ENCODE data around the gene KCNK17. TPM values are rescaled to one million over a fixed set of nuclear protein-coding genes. Genes with fewer than 3 reads are reported as not detected.
A peak's percentile ranks its signal among the peaks of the same experiment; 100 is the strongest.

The KCNK17 gene
- polyA plus RNA-seq, 3 donors from 2014 or later = 0.53 to 1.1 TPM; not detected in 1

DNA sequence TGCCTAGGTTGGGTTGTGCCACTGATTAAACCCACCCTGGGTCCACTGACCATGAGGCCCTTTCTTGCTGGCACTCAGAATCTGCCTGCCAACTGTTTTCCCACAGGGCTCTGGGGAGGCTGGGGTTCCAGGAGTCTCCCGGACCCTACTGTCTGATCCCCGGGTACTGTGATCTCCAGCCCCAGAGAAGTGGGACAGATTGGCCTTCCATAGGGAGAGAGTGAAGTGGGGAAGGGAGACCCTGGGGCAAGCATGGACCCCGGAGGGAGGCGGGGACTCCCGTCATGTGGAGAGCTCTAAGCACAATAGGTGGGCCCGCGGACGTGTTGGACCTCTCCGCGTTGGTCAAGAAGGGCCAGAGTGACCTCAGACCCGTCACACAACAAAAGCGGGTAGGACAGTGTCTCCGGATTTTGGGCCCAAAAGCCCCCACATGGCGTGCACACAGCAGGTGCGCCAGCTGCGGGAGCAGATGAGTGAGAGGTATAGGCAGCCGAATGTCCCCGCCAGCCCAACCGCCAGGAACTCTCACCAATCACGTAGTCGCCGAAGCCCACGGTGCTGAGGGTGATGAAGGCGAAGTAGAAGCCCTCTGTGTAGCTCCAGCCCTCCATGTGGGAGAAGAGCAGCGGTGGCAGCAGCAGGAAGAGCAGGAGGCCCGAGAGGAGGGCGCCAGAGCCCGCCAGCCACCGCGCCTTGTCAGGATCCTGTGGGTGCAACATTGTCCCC is 10.6 kb downstream of the KCNK17 start:
- Mint-ChIP-seq H3K4me3 (no peak overlapping the region), H3K27me3 (ENCODE audit: low read depth in 3 of 3) (peaks cover 0 to 6% (median 2%) of the 10 kb centered on the region in 3 donors), H3K36me3 (no peaks in the 10 kb centered on the region), H3K9me3 (no peaks in the 10 kb centered on the region), H3K4me1 (peaks cover 8 to 9% of the 10 kb centered on the region in 2 donors), H3K27ac (peak overlapping the region in 1 of 6 donors; percentile 11)
- no peak for DNase-seq

DNA sequence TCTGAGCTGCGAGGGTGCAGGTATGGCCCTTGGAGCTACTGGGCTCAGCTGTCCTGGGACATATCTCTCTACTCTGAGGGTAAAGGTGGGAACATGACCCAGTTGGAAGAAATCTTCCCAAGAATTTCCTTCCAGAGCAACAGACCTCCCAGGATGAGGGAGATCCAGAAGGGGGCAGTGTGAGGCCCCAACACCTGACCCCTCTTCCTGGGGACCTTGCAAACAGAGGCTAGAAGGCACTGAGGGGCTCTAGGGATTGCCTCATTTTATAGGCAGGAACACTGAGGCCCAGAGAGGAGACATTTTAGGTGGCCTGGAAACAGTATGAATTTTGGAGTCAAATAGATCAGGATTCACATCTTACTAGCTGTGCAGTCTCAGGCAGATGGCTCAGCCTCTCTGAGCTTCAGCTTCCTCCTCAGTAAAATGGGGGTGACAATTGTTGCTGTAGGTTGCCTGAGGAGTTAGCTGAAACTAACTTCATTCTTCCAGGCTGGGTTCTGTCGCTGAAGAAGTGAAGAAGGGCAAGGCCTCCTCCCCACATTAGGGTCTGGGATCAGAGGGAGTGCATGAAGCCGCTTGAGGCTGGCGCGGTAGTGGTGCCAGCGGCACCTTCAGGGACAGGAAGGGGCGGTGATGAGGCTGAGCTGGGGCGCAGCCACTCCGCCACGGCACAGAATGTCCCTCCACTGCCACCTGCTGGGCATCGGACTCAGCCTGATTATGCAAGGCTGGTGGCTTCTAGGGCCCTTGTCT is 11.4 kb downstream of the KCNK17 start:
- Mint-ChIP-seq H3K36me3 (no peaks in the 10 kb centered on the region), H3K4me1 (peaks cover 8 to 9% of the 10 kb centered on the region in 2 donors), H3K27me3 (ENCODE audit: low read depth in 3 of 3) (peaks cover 0 to 6% (median 2%) of the 10 kb centered on the region in 3 donors), H3K9me3 (no peaks in the 10 kb centered on the region), H3K4me3 (peak overlapping the region; percentile 74 to 80 (median 78)), H3K27ac (peak overlapping the region in 4 of 6 donors; percentile 5 to 54 (median 26))
- peak; percentile 72 to 80 (median 75) for DNase-seq

GRCh38 chr6:39302011-39302410 is 12.2 kb downstream of the KCNK17 start:
- Mint-ChIP-seq H3K9me3 (no peaks in the 10 kb centered on the region), H3K4me1 (peaks cover 8 to 9% of the 10 kb centered on the region in 2 donors), H3K36me3 (no peaks in the 10 kb centered on the region), H3K27me3 (ENCODE audit: low read depth in 3 of 3) (peaks cover 0 to 6% (median 2%) of the 10 kb centered on the region in 3 donors), H3K27ac (no peak overlapping the region), H3K4me3 (peak overlapping the region in 1 of 5 donors; percentile 15)
- DNase-seq = no peak

GRCh38 chr6:39301606-39302005 is 12.6 kb downstream of the KCNK17 start:
- Mint-ChIP-seq H3K36me3 (no peaks in the 10 kb centered on the region), H3K4me1 (peaks cover 8 to 9% of the 10 kb centered on the region in 2 donors), H3K27me3 (ENCODE audit: low read depth in 3 of 3) (peaks cover 0 to 6% (median 2%) of the 10 kb centered on the region in 3 donors), H3K9me3 (no peaks in the 10 kb centered on the region), H3K27ac (no peak overlapping the region), H3K4me3 (no peak overlapping the region)
- no peak for DNase-seq

GRCh38 chr6:39300739-39301138 is 13.5 kb downstream of the KCNK17 start:
- Mint-ChIP-seq H3K27ac (no peak overlapping the region), H3K4me3 (no peak overlapping the region)

GRCh38 chr6:39298061-39298460 is 16.2 kb downstream of the KCNK17 start:
- no peaks in the 10 kb centered on the region for H3K9me3 Mint-ChIP-seq
- no peak overlapping the region for H3K4me3 Mint-ChIP-seq
- H3K27ac Mint-ChIP-seq = no peak overlapping the region
- H3K4me1 Mint-ChIP-seq = peaks cover 7% of the 10 kb centered on the region in 2 donors
- H3K36me3 Mint-ChIP-seq = no peaks in the 10 kb centered on the region
- no peak for DNase-seq
- peaks cover 0 to 7% (median 3%) of the 10 kb centered on the region in 3 donors for H3K27me3 Mint-ChIP-seq (ENCODE audit: low read depth in 3 of 3)

More at GRCh38 chr6:39300739-39301138, 13.5 kb downstream of the KCNK17 start:
- no peak for DNase-seq
- Mint-ChIP-seq H3K9me3 (no peaks in the 10 kb centered on the region), H3K27me3 (ENCODE audit: low read depth in 3 of 3) (peaks cover 0 to 6% (median 2%) of the 10 kb centered on the region in 3 donors), H3K4me1 (peaks cover 8 to 9% of the 10 kb centered on the region in 2 donors), H3K36me3 (no peaks in the 10 kb centered on the region)

DNA sequence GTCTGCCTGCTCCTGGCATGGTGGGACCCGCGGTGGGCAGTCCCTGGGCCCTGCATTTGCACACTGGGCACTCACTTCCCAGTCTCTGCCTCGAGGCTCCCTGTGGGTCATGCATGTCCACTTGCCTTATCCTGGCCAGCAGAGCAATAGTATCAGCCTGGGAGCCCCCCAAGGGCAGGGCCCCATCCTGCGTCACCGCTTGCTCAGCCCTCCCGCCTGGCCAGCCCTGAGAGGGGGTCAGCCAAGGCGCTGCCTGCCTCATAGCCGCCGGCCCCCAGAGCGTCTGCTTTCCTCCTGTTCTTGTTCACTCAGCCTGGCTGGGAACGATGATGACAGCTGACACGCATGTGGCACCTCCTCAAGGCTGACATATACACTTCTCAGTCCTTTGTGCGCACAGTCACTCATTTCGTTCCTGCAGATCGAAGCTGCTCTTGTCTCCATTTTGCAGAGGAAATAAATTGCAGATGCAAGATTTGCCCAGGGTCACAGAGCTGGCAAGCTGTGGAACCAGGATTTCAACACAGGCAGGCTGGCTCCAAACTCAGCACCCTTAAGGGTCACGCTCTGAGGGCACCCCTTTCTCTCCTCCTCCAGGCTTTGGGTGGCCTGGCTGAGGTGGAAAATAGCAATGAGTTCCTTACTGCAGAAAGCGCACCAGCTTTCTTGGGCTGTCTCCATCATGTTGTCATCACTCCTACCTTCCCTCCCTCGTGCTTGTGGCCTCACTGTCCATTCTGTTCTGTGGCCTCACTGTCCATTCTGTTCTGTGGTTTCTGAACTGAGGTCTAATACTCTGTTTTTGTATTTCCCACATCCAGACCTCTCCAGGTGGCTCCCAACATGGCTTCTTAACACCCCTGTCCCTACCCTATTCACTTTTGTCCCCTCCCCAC is 17.2 kb downstream of the KCNK17 start:
- H3K27ac Mint-ChIP-seq = no peak overlapping the region
- H3K9me3 Mint-ChIP-seq = no peaks in the 10 kb centered on the region
- no peaks in the 10 kb centered on the region for H3K4me1 Mint-ChIP-seq
- H3K36me3 Mint-ChIP-seq = no peaks in the 10 kb centered on the region
- DNase-seq = no peak
- H3K4me3 Mint-ChIP-seq = no peak overlapping the region
- H3K27me3 Mint-ChIP-seq (ENCODE audit: low read depth in 3 of 3) = peaks cover 0 to 7% (median 3%) of the 10 kb centered on the region in 3 donors

DNA sequence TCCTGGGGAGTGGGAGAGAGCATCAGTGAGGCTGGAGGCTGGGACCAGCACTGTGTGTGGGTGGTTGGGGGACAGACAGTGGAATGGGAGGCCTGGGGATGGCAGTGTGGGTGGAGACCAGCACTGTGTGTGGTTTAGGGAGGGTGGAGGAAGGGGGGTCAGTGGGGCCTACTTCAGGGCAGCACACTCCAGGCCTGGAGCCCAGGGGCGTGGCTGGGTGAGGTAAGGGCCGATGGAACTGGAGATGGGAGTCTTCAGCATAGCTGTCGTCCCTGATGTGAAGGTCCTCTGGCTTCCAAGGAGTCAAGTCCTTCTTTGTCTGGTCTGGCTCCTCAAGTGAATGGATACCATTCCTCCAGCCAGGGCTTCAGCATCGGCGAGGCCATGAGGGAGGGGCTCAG is 18.6 kb downstream of the KCNK17 start:
- Mint-ChIP-seq H3K27ac (no peak overlapping the region), H3K9me3 (no peaks in the 10 kb centered on the region), H3K36me3 (no peaks in the 10 kb centered on the region), H3K4me1 (no peaks in the 10 kb centered on the region), H3K27me3 (ENCODE audit: low read depth in 3 of 3) (peaks cover 0 to 7% (median 5%) of the 10 kb centered on the region in 3 donors), H3K4me3 (no peak overlapping the region)
- DNase-seq = no peak

DNA sequence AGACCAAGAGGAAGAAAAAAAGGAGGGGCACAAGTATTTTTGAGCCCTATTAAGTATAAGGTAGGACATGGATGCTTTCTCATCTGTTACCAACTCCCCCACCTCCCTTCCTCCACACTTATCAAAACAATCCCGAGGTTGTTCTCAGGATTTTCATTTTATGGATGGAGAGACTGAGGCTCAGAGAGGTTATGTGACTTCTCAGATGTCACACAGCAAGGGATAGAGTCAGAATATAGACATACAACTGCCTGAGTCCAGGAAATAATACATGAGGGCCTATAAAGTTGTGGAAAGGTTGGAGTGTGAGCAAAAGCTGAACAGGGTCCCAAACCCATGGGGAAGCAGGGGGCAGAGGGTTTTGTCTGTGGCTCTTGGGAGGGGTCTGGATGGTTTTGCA is 19.3 kb downstream of the KCNK17 start:
- peaks cover 0 to 7% (median 5%) of the 10 kb centered on the region in 3 donors for H3K27me3 Mint-ChIP-seq (ENCODE audit: low read depth in 3 of 3)
- DNase-seq = no peak
- H3K4me1 Mint-ChIP-seq = no peaks in the 10 kb centered on the region
- no peaks in the 10 kb centered on the region for H3K9me3 Mint-ChIP-seq
- H3K4me3 Mint-ChIP-seq = no peak overlapping the region
- H3K27ac Mint-ChIP-seq = no peak overlapping the region
- no peaks in the 10 kb centered on the region for H3K36me3 Mint-ChIP-seq

GRCh38 chr6:39294133-39294532 is 20.1 kb downstream of the KCNK17 start:
- Mint-ChIP-seq H3K4me3 (no peak overlapping the region), H3K9me3 (no peaks in the 10 kb centered on the region), H3K27me3 (ENCODE audit: low read depth in 3 of 3) (peaks cover 0 to 11% (median 5%) of the 10 kb centered on the region in 3 donors), H3K27ac (no peak overlapping the region), H3K36me3 (no peaks in the 10 kb centered on the region), H3K4me1 (no peaks in the 10 kb centered on the region)
- no peak for DNase-seq

GRCh38 chr6:39292637-39293036 is 21.6 kb downstream of the KCNK17 start:
- no peak overlapping the region for H3K4me3 Mint-ChIP-seq
- H3K27me3 Mint-ChIP-seq (ENCODE audit: low read depth in 3 of 3) = peaks cover 0 to 12% (median 5%) of the 10 kb centered on the region in 3 donors
- no peaks in the 10 kb centered on the region for H3K36me3 Mint-ChIP-seq
- H3K4me1 Mint-ChIP-seq = no peaks in the 10 kb centered on the region
- H3K9me3 Mint-ChIP-seq = peaks cover 0 to 2% (median 0%) of the 10 kb centered on the region in 6 donors
- DNase-seq = no peak
- no peak overlapping the region for H3K27ac Mint-ChIP-seq

GRCh38 chr6:39289490-39289889 is 24.7 kb downstream of the KCNK17 start:
- H3K9me3 Mint-ChIP-seq = peaks cover 0 to 2% (median 0%) of the 10 kb centered on the region in 6 donors
- H3K4me1 Mint-ChIP-seq = no peaks in the 10 kb centered on the region
- H3K4me3 Mint-ChIP-seq = no peak overlapping the region
- peaks cover 0 to 10% (median 5%) of the 10 kb centered on the region in 3 donors for H3K27me3 Mint-ChIP-seq (ENCODE audit: low read depth in 3 of 3)
- no peak for DNase-seq
- no peaks in the 10 kb centered on the region for H3K36me3 Mint-ChIP-seq
- H3K27ac Mint-ChIP-seq = no peak overlapping the region

DNA sequence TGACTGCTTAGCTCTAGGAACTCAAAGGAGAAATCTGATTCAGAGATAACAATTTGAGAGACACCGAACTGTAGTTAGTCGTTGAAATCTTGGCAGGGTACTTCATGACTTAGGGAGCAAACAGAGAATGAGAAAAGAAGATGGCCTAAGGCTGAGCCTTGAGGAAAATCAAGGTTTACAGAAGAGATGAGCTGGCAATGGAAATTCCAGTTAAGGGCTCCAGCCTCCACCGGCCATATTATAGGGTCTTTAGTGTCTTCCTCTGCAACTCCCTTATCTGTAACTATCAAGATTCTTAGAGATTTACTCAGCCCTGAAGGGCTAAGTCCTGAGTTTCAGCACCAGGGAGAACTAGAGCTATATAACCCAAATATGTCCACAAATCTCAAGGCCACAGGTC is 26.6 kb downstream of the KCNK17 start:
- H3K27me3 Mint-ChIP-seq (ENCODE audit: low read depth in 3 of 3) = peaks cover 2 to 10% (median 3%) of the 10 kb centered on the region in 3 donors
- H3K4me3 Mint-ChIP-seq = no peak overlapping the region
- H3K4me1 Mint-ChIP-seq = no peaks in the 10 kb centered on the region
- no peaks in the 10 kb centered on the region for H3K36me3 Mint-ChIP-seq
- DNase-seq = no peak
- peaks cover 0 to 2% (median 0%) of the 10 kb centered on the region in 6 donors for H3K9me3 Mint-ChIP-seq
- no peak overlapping the region for H3K27ac Mint-ChIP-seq
